Esophagus squamous epithelium (tissue), 4 donors: ENCODE results near the gene USP21.

Experiments used
- CTCF ChIP-seq, 6 experiments: fragments of 450-650 bp in 4 of 6; fragments of 200-600 bp in 2 of 6; sonication (generic) in 2 of 6; IDR thresholded peaks; one replicate each; pipeline ENCODE4 v1.5.1; 2016 to 2019; ENCODE audit warnings: antibody characterized with exemption in 6 of 6, mild to moderate bottlenecking in 4 of 6, moderate library complexity in 4 of 6
- POLR2A ChIP-seq, 4 donors: fragments of 450-650 bp; IDR thresholded peaks; one replicate each; pipeline ENCODE4 v1.6.1; 2017; ENCODE audit warnings: antibody characterized with exemption in 4 of 4, mild to moderate bottlenecking in 4 of 4, moderate library complexity in 3 of 4

GRCh38 chr1:161121834-161122233 lies 37.5 kb upstream of the USP21 start:
- TF ChIP-seq POLR2A (IDR thresholded peaks at IDR 0.05) (no peak), CTCF (IDR thresholded peaks at IDR 0.05) (no peak)
